HS-5 (cell line): ENCODE data around the gene NELL2.

Experiments
- DNase-seq: peaks from one replicate; pipeline ENCODE4 v3.0.0-alpha.2; 2012; ENCODE audit warnings: low read depth

Gene NELL2

DNA sequence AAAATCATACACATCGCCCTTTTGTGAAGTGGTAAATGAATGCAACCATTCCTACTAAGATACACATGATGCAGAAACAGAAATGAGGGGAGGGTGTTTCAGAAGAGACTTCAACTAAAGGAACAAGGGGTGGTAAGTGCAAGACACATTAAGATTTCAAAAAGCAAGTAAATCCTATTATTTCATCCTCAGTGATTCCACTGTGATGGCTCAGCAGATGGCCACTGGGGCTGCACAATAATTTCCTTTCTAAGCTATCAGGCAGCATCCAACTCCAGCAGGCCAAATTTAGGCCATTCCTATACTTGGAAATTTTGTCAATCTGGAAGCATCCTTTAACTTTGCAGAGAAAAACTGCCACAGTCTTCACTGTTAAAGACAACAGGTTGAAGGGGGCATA lies 272.4 kb downstream of the NELL2 start:
- no peak for DNase-seq

DNA sequence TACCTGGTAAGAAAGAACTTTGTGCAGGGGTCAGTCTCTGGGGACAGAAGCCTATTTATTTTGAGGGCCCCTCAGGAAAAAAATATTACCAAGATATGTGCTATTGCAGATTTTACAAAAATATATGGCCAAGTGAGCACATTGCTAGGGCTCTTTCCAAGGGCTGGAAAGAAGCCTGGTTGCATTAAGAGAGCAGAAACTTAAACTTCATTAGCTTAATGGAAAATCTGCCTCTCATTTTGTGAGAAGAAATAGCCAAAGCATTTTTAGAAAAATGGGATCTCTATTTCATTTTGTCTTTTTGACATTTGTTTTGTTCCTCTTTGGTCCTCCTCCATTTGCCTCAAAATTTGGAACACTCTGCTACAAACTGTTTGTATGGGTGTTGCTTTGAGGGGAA lies 283.5 kb downstream of the NELL2 start:
- no peak for DNase-seq

GRCh38 chr12:44589697-44590096 lies 286.4 kb downstream of the NELL2 start:
- DNase-seq, result no peak

- DNase-seq, result no peak
These were observed 287.5 kb downstream of the NELL2 start for GRCh38 chr12:44588651-44589050.

DNA sequence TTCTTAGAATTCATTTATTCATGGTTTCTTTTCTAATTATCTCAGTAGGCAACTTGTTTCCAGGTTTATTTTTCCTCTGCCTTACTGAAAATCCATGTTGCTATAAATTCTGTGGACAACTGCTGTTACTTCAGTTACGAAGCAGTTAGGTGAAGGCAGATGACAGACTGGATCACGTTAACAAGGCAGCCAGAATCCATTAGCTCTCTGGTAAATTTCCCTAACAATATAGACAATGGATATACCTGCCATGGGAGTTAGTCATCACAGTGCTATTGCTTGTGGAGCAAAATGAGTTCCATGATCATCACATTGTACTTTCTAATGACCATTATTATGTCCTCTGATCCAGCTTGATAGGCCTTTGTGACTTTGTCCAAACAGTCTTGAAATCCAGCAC lies 291.5 kb downstream of the NELL2 start:
- DNase-seq, result no peak

DNA sequence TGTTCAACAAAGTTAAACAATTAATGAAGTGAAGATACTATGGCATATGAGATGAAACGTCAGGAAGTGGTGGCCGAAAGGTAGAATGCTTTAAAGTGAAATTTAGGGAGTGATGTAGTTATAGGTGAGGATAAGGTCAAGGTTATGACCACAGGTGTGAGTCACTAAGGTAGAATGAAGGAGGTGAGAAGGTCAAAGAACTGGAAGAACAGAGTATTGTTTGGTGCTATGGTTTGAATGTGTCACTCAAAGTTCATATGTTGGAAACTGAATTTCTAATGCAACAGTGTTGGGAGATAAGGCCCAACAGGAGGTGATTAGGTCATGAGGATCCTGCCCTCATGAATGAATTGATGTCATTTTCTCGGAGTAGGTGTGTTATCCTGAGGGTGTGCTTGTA lies 293.6 kb downstream of the NELL2 start:
- DNase-seq, result no peak

DNA sequence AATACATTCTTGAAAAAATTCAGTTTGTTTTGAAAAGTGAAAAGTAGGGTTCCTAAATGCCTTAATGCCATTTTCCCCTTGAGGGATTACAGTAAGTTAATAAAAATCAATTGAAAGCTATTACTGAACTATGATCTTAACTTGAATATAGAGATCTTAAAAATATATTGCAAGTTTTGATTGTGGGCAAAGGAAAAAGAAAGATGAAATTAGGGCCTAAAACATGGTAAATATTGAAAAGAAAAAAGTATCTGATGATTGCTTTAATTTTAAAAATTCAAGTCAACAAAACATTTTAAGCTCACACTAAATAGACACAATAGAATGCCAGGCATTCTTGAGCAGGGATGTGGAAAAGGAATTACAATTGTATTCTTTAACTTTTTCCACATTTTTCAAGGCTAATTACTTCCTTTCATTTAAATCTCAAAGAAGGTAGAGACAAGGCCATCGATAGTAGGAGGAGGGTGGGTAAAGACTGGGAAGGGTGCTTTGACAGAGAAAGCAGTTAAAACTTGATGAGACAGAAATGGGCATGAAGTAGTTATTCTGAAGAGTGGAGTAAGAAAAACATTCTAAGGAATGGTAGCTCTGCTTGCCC lies 294.4 kb downstream of the NELL2 start:
- no peak for DNase-seq

- no peak for DNase-seq
These were observed 301.5 kb downstream of the NELL2 start for GRCh38 chr12:44574586-44574985.

GRCh38 chr12:44573723-44574122 lies 302.4 kb downstream of the NELL2 start:
- DNase-seq, result no peak

GRCh38 chr12:44571006-44571550 lies 305.0 kb downstream of the NELL2 start:
- no peak for DNase-seq

DNA sequence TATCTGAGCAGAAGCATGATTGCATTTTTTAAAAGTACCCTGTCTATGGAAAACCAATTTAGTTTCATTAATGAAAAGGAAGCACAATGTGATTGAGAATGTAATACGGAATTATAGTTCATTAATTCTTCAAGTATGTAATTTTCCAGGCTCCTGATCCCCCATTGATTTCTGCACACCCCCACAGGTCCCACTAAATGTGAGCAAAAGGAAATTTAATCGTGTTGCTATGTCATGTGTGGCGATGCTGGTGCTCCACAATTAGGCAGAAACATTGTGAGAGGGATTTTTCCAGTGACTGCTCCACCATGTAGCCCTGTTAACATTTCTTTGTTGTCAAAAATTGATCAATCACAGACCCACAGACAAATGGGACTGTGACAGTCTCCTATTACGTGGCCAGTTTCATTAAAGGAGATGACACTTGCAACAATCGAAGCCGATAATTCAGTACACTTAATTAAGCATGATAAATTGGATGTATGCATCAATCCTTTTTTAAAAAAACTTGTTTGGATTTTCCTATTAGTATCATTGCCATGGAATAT lies 306.0 kb downstream of the NELL2 start:
- DNase-seq, result no peak

DNA sequence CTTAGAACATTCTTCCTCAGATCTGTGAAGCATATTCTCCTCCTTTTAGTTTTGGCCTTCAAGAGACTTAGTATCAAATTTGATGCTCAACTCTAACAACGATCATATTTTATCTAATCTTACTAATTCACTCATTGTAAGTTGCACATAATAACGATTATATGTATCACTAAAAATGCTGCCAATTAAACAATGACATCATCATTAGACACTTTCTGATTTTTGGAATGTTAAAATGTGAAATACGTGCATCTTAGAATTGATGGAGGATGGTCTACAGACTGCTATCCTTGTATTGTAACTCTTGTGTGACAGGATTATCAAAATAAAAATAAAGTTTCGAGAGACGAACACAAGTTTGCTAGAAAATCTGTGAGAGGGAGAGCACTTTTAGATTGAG lies 311.0 kb downstream of the NELL2 start:
- DNase-seq, result no peak

- DNase-seq, result no peak
These were observed 312.6 kb downstream of the NELL2 start for GRCh38 chr12:44563486-44563885.

GRCh38 chr12:44558340-44559100 lies 317.6 kb downstream of the NELL2 start:
- no peak for DNase-seq

DNA sequence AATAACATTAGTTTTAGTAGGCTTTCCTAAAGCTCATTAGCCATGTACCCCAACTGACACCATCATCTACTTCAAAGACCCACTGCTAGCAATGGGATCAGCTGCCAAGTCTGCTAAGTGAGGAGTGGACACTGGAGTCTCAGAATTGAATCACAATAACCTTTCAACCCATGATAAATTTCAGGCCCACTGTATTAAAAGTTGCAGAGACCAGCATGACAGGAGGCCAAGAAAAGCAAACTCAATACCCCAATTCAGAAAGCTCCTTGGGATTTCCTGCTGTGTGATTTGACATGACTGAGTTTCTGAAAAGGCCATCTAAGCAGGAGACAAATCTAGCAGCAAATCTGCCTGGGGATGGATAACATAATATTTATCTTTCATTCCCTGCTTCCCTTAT lies 320.7 kb downstream of the NELL2 start:
- no peak for DNase-seq

- DNase-seq, result no peak
These were observed 324.5 kb downstream of the NELL2 start for GRCh38 chr12:44551631-44552030.

GRCh38 chr12:44550377-44550776 lies 325.7 kb downstream of the NELL2 start:
- no peak for DNase-seq

DNA sequence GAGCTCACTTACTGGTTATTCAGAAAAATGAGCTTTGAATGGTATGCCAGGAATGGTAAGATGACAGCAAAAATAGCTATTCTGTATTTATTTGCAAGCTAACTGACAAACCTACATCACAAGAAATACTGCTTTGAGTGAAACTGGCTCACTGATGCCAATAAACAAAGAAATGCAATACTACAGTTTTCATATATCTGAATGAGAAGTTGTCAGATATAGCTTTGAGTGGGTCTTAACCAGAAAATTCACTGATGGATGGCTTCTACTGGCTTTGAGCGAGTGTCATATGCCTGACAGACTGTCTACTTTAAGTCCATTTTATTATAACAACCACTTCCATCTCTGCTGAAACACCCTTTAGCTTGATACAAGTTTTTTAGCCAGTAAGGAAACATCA lies 330.1 kb downstream of the NELL2 start:
- DNase-seq, result no peak

- DNase-seq, result no peak
These were observed 332.1 kb downstream of the NELL2 start for GRCh38 chr12:44544018-44544417.

DNA sequence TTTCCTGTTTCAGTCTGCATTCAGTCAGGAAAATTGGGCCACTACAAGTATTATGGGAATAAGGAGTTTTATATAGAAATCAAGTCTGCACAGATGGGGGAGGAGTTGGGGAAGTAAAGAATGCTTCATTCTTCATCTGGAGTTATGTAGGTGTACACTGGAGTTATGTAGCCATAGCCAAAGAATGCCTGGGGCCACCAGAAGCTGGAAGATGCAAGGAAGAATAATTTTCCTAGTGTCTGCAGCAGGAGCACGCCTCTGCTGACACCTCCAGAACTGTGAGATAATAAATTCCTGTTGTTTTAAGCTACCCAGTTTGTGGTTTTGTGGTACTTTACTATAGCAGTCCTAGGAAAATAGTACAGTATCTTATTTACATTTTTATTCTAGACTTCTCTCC lies 333.4 kb downstream of the NELL2 start:
- no peak for DNase-seq

- DNase-seq, result no peak
These were observed 338.8 kb downstream of the NELL2 start for GRCh38 chr12:44537354-44537753.

DNA sequence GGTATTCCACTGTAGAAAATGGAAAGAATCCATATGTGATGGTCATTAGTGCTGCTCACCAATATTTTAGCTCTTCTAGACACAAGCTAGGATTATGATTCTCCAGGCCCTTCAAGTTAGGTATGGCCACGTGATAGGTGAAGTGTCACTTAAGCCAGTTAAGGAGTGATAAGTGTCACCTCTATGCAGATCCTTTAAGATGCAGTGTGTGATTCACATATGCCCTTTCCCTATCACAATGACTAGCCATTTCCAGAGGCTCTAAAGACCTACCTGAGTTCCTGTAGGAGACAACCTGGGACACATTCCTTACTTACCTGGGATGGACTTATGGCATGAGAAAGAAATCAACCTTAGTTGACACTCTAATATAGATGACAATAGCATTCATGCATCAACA lies 343.2 kb downstream of the NELL2 start:
- DNase-seq, result no peak

- DNase-seq, result no peak
These were observed 344.7 kb downstream of the NELL2 start for GRCh38 chr12:44531320-44531971.
